CD14-positive monocyte (primary cell): ENCODE measurements around the gene FBXO8. TPM values are rescaled to one million over a fixed set of nuclear protein-coding genes. Genes with fewer than 3 reads are reported as not detected.

Source experiments
- DNase-seq, 3 donors: peaks; one replicate each; pipeline ENCODE4 v3.0.0-alpha.2; 2011 to 2022
- H2AFZ ChIP-seq: 2 replicates; pipeline ENCODE4 v1.6.0; 2012; ENCODE audit warnings: mild to moderate bottlenecking, low read depth, low read length, inconsistent platforms; ENCODE audit not compliant: insufficient read depth, poor library complexity, severe bottlenecking
- H3K27ac ChIP-seq, 2 donors: 1 replicate in 1 of 2; 2 replicates in 1 of 2; pipeline ENCODE4 v1.5.1; 2012 to 2013; ENCODE audit warnings: low read length in 2 of 2, control low read depth in 1 of 2, inconsistent platforms in 1 of 2, low read depth in 1 of 2, mild to moderate bottlenecking in 1 of 2
- H3K27me3 ChIP-seq, 2 donors: one replicate each; pipeline versions ENCODE4 v1.6.0 to v1.6.1; 2011 to 2013; ENCODE audit warnings: low read length in 2 of 2; ENCODE audit not compliant: control insufficient read depth in 2 of 2, insufficient read depth in 2 of 2
- H3K36me3 ChIP-seq, 2 donors: replicated peaks in 1 of 2; 1 replicate in 1 of 2; 2 replicates in 1 of 2; pipeline versions ENCODE4 v1.5.1 to v1.6.1; 2012 to 2013; ENCODE audit warnings: low read length in 2 of 2, control low read depth in 1 of 2, inconsistent platforms in 1 of 2, mild to moderate bottlenecking in 1 of 2; ENCODE audit not compliant: insufficient read depth in 2 of 2, control insufficient read depth in 1 of 2
- H3K4me1 ChIP-seq, 2 donors: 1 replicate in 1 of 2; 2 replicates in 1 of 2; pipeline versions ENCODE4 v1.5.1 to v1.6.1; 2012 to 2013; ENCODE audit warnings: low read length in 2 of 2, control low read depth in 1 of 2, inconsistent platforms in 1 of 2, mild to moderate bottlenecking in 1 of 2, moderate library complexity in 1 of 2; ENCODE audit not compliant: insufficient read depth in 2 of 2, control insufficient read depth in 1 of 2
- H3K4me2 ChIP-seq: replicated peaks from 2 replicates; pipeline ENCODE3; 2012; ENCODE audit warnings: low read length, moderate library complexity, mild to moderate bottlenecking; ENCODE audit not compliant: poor library complexity, severe bottlenecking; ENCODE audit errors: extremely low read depth
- H3K4me3 ChIP-seq, 3 experiments: fragments of 200-600 bp in 1 of 3; sonication (generic) in 1 of 3; replicated peaks in 1 of 3; 1 replicate in 2 of 3; 2 replicates in 1 of 3; pipeline ENCODE4 v1.5.1; 2011 to 2013; ENCODE audit warnings: low read length in 3 of 3, mild to moderate bottlenecking in 3 of 3, control low read depth in 2 of 3, low read depth in 2 of 3, inconsistent platforms in 1 of 3, moderate library complexity in 1 of 3
- H3K79me2 ChIP-seq: 2 replicates; pipeline ENCODE4 v1.6.0; 2012; ENCODE audit warnings: mild to moderate bottlenecking, control low read depth, inconsistent platforms, low read length, moderate library complexity; ENCODE audit not compliant: insufficient read depth
- H3K9ac ChIP-seq: 2 replicates; pipeline ENCODE4 v1.6.0; 2017; ENCODE audit warnings: low read length, mild to moderate bottlenecking; ENCODE audit not compliant: insufficient read depth, poor library complexity, severe bottlenecking
- H3K9me3 ChIP-seq, 2 donors: replicated peaks in 1 of 2; 1 replicate in 1 of 2; 2 replicates in 1 of 2; pipeline versions ENCODE4 v1.5.1 to v1.6.1; 2012 to 2013; ENCODE audit warnings: low read length in 2 of 2, control low read depth in 1 of 2; ENCODE audit not compliant: control insufficient read depth in 1 of 2, insufficient read depth in 1 of 2
- H4K20me1 ChIP-seq: 2 replicates; pipeline ENCODE4 v1.6.0; 2012; ENCODE audit warnings: mild to moderate bottlenecking, low read length, control low read depth, moderate library complexity; ENCODE audit not compliant: insufficient read depth
- H3K27ac Mint-ChIP-seq, 7 donors: one replicate each; pipeline ENCODE4 v1.8.0; 2020; ENCODE audit warnings: mild to moderate bottlenecking in 7 of 7, mixed read lengths in 7 of 7, moderate library complexity in 6 of 7, inconsistent platforms in 2 of 7
- H3K27me3 Mint-ChIP-seq, 3 donors: one replicate each; pipeline ENCODE4 v1.8.0; 2021 to 2022; ENCODE audit warnings: low read depth in 3 of 3, mild to moderate bottlenecking in 3 of 3, mixed read lengths in 3 of 3, moderate library complexity in 3 of 3, inconsistent platforms in 1 of 3
- H3K36me3 Mint-ChIP-seq, 2 donors: one replicate each; pipeline ENCODE4 v1.8.0; 2020; ENCODE audit warnings: mixed read lengths in 2 of 2, inconsistent platforms in 1 of 2, mild to moderate bottlenecking in 1 of 2
- H3K4me1 Mint-ChIP-seq: one replicate; pipeline ENCODE4 v1.8.0; 2020; ENCODE audit warnings: mild to moderate bottlenecking, mixed read lengths
- H3K4me3 Mint-ChIP-seq, 2 donors: one replicate each; pipeline ENCODE4 v1.8.0; 2020; ENCODE audit warnings: mild to moderate bottlenecking in 2 of 2, mixed read lengths in 2 of 2, moderate library complexity in 1 of 2
- H3K9me3 Mint-ChIP-seq, 7 donors: one replicate each; pipeline ENCODE4 v1.8.0; 2020 to 2022; ENCODE audit warnings: mixed read lengths in 7 of 7, mild to moderate bottlenecking in 6 of 7, moderate library complexity in 6 of 7, inconsistent platforms in 2 of 7
- WGBS: methylation state at CpG from one replicate; pipeline ENCODE4 v1.1.5; 2013; ENCODE audit warnings: missing lambda C conversion rate; ENCODE audit not compliant: insufficient coverage; 5-methylcytosine and 5-hydroxymethylcytosine counted together
- intact Hi-C, 2 donors: fragments of 100-400 bp; cut with micrococcal nuclease; formaldehyde crosslinking; loops; one replicate each; pipeline versions ENCODE4 v1.15.0 to v1.15.1; 2023
- polyA plus RNA-seq, 3 donors: library from polyadenylated mRNA; depleted of rRNA in 1 of 3; unstranded in 2 of 3; stranded (reverse) in 1 of 3; fragments of 300-500 nt in 2 of 3; fragments of >200 nt in 1 of 3; fragmentation: Illumina TruSeq in 2 of 3; gene quantifications; 1 replicate in 2 of 3; 2 replicates in 1 of 3; pipeline ENCODE4 v1.2.3, GENCODE V29; 2012 to 2021
- TF ChIP-seq, protein P1 (sequence below): fragments of 200-600 bp; IDR thresholded peaks from one replicate; pipeline ENCODE4 v1.8.0; 2022; ENCODE audit warnings: antibody characterized with exemption, mild to moderate bottlenecking

Gene FBXO8
- polyA plus RNA-seq, 3 donors: 3.9 to 6.5 (median 5.4) TPM

DNA sequence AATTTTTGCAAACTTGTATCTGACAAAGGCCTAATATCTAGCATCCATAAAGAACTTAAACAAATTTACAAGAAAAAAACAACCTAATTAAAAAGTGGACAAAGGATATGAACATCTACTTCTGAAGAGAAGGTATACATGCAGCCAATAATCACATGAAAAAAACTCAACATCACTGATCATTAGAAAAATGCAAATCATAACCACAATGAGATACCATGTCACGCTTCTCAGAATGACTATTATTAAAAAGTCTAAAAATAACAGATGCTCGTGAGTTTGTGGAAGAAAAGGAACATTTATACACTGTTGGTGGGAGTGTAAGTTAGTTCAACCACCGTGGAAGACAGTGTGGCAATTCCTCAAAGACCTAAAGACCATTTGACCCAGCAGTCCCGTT is 24.2 kb upstream of the FBXO8 start:
- Mint-ChIP-seq H3K27me3 (no peaks in the 10 kb centered on the region), H3K9me3 (no peaks in the 10 kb centered on the region), H3K4me1 (no peaks in the 10 kb centered on the region), H3K27ac (no peak overlapping the region), H3K4me3 (no peak overlapping the region), H3K36me3 (peaks cover 48 to 50% of the 10 kb centered on the region in 2 donors)
- DNase-seq: no peak
- no peak overlapping the region for H2AFZ ChIP-seq
- 100% methylated on average over 1 of the region's 4 CpGs for WGBS
- no peaks in the 10 kb centered on the region for H3K79me2 ChIP-seq
- H3K9me3 ChIP-seq: no peaks in the 10 kb centered on the region
- no peak overlapping the region for H3K27ac ChIP-seq
- peaks cover 46 to 82% of the 10 kb centered on the region in 2 donors for H3K36me3 ChIP-seq
- H3K9ac ChIP-seq: no peak overlapping the region
- H3K4me1 ChIP-seq: no peaks in the 10 kb centered on the region
- no peaks in the 10 kb centered on the region for H3K27me3 ChIP-seq
- H3K4me3 ChIP-seq: no peak overlapping the region
- no peak overlapping the region for H3K4me2 ChIP-seq
- TF ChIP-seq, protein P1, sequence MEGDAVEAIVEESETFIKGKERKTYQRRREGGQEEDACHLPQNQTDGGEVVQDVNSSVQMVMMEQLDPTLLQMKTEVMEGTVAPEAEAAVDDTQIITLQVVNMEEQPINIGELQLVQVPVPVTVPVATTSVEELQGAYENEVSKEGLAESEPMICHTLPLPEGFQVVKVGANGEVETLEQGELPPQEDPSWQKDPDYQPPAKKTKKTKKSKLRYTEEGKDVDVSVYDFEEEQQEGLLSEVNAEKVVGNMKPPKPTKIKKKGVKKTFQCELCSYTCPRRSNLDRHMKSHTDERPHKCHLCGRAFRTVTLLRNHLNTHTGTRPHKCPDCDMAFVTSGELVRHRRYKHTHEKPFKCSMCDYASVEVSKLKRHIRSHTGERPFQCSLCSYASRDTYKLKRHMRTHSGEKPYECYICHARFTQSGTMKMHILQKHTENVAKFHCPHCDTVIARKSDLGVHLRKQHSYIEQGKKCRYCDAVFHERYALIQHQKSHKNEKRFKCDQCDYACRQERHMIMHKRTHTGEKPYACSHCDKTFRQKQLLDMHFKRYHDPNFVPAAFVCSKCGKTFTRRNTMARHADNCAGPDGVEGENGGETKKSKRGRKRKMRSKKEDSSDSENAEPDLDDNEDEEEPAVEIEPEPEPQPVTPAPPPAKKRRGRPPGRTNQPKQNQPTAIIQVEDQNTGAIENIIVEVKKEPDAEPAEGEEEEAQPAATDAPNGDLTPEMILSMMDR: no peak
- H4K20me1 ChIP-seq: no peaks in the 10 kb centered on the region
- intact Hi-C loops: no loop called here

GRCh38 chr4:174305961-174306360 is 22.5 kb upstream of the FBXO8 start:
- no peak overlapping the region for H3K4me2 ChIP-seq
- Mint-ChIP-seq H3K27ac (no peak overlapping the region), H3K4me1 (no peaks in the 10 kb centered on the region), H3K9me3 (no peaks in the 10 kb centered on the region), H3K4me3 (no peak overlapping the region), H3K36me3 (peaks cover 54% of the 10 kb centered on the region in 2 donors), H3K27me3 (no peaks in the 10 kb centered on the region)
- H3K4me1 ChIP-seq: no peaks in the 10 kb centered on the region
- H3K9me3 ChIP-seq: no peaks in the 10 kb centered on the region
- intact Hi-C loops: no loop called here
- H2AFZ ChIP-seq: no peak overlapping the region
- H3K9ac ChIP-seq: no peak overlapping the region
- WGBS: 100% methylated on average over 2 of the region's 3 CpGs
- H3K27ac ChIP-seq: no peak overlapping the region
- no peak overlapping the region for H3K4me3 ChIP-seq
- DNase-seq: no peak
- peaks cover 38 to 76% of the 10 kb centered on the region in 2 donors for H3K36me3 ChIP-seq
- H3K79me2 ChIP-seq: no peaks in the 10 kb centered on the region
- no peaks in the 10 kb centered on the region for H3K27me3 ChIP-seq
- TF ChIP-seq, protein P1: no peak
- H4K20me1 ChIP-seq: no peaks in the 10 kb centered on the region
